HG02678 (cell line): ENCODE results near the gene XXYLT1.

ENCODE experiments used
- ATAC-seq: cut with Tn5 transposase; IDR thresholded peaks from one replicate; pipeline ENCODE4 v1.9.1; 2021; ENCODE audit warnings: mild to moderate bottlenecking, moderate library complexity; ENCODE audit not compliant: unreplicated experiment

XXYLT1 gene

DNA sequence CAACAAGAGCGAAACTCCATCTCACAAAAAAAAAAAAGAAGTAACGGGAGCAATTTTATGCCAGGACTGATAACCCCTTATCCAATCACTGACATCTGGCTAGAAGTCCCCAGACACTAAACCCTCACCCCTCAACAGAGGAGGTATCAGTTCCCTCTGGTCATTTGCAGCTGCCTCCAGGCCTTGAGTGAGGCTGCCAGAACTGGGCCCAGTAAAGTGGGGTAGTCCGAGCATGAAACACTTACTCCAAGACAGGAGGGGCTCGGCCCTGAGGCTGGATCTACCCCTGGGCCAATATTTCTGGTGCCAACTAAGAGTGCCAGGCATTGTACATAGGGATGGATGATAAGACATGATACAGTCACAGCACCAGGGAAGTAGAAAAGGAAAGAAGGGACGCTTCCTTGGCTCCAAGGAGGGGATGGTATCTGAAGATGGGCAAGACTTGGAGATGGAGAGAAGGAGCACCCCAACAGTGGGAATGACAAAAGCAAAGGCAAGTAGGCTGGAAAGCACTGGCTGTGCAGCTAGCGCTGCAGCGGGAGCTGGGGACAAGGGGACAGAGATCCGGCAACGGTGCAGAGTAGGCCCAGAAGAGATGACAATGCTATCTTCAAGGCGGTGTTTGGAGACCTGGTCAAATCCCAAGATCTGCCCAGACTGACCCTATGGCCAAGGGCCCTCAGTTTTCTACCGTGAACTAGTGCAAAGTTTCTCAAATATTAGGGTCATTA, 2.2 kb downstream of the XXYLT1 start:
- no peak for ATAC-seq

GRCh38 chr3:195267096-195267495, 3.9 kb downstream of the XXYLT1 start:
- no peak for ATAC-seq

DNA sequence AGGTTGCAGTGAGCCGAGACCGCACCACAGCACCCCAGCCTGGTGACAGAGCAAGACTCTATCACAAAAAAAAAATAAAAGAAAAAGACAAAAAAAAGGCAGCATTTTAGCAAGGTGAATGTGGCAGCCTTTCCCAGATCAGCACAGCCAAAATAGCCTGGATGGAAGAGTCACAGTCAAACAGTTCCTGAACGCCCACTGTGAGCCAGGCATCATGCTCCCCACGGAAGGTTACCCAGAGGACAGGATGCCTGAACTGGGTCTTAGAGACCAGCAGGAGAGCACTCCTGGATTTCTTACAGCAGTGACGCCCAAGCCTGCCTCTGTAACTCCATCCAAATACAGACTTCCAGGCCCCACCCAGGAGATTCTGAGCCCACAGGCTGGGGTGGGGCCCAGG, 4.5 kb downstream of the XXYLT1 start:
- no peak for ATAC-seq

DNA sequence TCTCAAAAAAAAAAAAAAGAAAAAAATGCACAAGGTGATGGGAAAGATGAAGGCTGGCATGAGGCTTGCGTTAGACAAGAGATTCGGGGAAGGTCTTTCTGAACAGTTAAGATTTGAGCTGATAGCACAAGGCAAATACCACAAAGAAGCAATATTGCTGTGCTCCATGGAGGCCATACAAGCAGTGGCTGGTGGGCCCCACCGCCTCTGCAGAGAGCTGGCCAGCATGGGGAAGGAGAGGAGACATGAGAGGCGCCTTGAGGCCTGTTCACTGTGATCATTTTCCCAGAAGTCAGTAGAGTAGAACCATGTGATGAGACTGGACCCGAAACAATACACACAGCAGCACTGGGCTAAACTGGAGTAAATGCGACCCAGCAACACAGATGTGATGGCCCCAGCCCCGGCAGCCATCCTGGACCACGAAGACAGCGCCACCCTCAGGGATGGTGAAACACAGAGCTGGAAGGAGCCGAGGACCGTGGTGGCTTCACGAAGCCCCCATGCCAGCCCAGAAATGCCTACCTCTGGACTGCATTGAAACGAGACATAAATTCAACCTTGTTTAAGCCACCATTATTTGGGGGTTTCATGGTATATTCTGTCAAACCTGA, 5.5 kb downstream of the XXYLT1 start:
- ATAC-seq = no peak

GRCh38 chr3:195263925-195264600, 6.9 kb downstream of the XXYLT1 start:
- ATAC-seq = no peak

GRCh38 chr3:195263193-195263924, 7.6 kb downstream of the XXYLT1 start:
- no peak for ATAC-seq

GRCh38 chr3:195261925-195262324, 9.0 kb downstream of the XXYLT1 start:
- no peak for ATAC-seq

- peak; percentile 3 for ATAC-seq
These were observed 10.6 kb downstream of the XXYLT1 start for GRCh38 chr3:195260280-195260905.

DNA sequence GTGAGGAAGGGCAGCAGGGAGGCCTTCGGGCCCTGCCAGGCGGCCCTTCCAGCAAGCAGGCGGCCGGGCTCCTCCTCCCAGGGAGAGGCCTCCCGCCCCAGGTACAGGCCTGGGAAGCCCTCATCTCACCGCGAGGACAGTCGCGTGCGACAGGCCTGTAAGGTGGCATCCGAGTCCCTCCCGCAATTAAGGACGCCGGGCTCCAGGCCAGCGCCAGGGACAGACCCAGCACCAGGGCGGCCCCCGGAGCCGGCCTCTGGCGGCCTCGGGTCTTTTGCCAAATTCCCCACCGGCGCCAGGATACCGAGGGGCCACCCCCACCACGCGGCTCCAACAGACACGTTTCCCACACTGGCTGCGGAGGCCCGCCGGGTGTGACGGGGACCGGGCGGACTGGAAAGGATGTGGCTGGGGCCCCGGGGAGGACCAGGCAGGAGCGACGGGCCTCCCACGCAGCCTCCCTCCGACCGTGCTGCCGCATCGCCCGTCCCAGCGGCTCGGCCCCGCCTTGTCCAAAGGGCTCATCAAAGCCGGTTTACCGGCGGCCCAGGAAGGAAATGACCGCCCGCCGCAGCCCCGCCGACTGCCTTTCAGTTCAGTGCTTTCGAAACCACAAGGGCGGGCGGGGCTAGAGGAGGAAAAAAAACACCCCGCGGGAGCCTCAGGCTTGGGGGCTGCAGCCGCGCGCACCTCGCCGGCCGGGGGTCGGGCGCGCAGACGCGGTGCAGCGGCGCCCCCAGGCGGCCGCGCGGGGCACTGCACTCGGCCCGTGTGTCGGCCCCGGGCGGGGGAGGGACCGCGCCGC, 11.3 kb downstream of the XXYLT1 start:
- peak; percentile 79 for ATAC-seq

GRCh38 chr3:195259154-195259474, 11.8 kb downstream of the XXYLT1 start:
- peak; percentile 7 for ATAC-seq

DNA sequence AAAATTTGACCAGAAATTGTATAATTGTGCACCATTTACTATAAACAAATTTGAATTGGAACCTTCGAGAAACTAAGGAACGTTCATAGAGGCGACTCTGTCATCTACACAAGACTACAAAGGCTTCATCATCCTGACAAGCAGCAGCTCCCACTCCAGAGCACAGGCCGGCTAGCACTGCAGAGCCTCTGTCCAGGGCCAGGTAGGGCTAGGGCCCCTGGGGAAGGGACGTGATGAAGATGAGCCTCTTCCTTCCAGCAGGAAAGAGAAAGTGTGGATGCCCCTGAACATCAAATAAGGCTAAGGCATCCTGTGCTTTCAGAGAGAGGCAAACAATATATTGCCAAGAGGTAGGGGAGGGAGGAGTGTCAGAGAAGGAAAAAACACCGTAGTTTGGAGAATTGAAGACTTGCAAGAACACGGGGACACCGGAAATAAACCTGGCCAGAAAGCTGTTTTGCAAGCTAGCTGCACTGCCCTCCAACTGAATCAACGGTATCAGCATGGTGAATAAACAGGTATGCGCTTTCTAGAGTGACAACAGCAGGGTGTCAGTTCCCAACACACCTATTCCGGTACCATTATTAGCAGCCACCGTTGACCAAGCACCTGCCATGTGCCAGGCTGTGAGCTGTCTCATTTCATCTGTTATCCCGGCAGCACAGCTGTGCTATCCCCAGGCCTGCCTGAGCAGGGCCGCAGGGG, 12.4 kb downstream of the XXYLT1 start:
- ATAC-seq = no peak

DNA sequence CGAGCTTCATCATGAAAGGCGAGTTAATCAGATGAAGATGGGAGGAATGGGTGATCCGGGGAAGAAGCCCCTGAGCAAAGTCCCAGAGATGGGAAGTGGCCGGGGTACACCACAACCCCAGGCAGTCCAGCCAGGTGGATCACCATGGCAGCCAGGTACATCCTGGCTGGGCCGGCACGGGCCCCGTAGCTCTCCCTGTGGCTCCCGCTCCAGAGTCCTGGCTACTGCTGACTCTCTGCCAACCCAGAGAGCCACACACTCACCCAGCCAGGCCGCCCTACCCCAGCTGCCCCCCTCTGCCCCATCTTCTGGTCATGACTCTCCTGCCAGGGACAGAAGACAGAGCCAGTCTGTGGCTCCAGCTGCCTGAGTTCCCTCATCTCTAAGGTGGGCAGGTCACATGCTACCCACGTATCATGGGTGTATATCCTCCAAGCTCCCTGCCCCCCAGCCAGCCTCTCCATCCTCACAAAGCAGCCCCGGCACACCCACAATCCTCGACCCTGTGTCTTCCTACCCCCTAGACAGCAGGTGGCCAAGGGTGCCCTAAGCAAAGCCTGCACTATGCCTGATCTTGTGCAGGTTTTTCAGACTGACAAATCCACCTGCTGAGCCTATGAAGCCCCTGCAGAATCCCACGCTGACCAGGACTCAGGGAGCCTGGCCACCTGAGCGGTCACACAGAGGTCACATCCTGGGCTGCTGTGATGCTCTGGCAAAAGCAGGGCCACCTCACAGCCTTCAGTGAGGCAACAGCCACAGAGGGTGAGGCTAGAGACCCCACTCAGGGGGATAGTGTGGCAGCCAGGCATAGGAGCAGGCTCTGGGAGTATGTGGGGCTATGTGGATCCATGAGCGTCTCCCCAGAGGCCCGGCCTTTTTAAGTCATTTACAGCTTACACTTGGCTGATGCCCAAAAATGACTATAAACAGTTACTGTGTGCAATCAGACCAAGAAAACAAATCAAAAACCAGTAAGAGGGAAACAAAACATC, 13.2 kb downstream of the XXYLT1 start:
- ATAC-seq = no peak

DNA sequence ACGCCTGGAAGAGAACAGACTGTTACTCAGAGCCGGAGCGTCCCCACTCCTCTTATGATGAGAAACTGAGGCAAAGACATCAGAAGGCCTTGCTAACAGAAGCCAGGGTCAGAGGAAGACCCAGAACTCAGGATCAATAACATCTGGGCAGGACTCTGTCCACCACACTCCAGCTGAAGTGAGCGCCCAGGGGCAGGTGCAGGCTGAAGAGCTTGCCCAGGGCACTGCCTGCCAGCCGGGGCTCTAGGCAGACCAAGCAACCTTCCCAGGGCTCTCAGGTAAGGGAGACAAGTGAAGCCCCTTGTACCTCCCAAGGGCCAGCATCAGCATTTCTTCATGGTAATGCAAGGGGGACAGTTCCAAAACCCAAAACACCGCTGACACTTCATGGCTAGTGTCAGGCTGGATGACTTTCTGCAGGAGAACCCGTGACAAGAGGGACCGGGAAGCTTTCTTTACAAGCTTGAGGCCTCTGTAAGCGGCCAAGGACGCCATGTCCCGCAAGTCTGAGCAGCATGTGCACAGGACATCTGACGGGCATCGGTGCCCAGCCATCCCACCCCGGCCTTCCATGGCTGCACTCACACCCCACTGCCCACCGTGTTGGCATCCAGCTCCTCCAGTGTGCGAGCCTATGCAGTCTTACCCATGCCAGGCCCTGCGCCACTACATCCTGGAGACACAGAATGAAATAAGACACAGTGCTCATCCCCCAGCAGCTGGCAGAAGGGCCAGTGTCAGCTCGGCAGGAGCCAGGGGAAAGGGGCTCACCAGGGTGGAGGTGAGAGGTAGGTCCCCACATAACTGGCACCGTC, 14.1 kb downstream of the XXYLT1 start:
- ATAC-seq = no peak

GRCh38 chr3:195255571-195256501, 15.1 kb downstream of the XXYLT1 start:
- no peak for ATAC-seq

- ATAC-seq = no peak
These were observed 15.8 kb downstream of the XXYLT1 start for GRCh38 chr3:195255176-195255500.

DNA sequence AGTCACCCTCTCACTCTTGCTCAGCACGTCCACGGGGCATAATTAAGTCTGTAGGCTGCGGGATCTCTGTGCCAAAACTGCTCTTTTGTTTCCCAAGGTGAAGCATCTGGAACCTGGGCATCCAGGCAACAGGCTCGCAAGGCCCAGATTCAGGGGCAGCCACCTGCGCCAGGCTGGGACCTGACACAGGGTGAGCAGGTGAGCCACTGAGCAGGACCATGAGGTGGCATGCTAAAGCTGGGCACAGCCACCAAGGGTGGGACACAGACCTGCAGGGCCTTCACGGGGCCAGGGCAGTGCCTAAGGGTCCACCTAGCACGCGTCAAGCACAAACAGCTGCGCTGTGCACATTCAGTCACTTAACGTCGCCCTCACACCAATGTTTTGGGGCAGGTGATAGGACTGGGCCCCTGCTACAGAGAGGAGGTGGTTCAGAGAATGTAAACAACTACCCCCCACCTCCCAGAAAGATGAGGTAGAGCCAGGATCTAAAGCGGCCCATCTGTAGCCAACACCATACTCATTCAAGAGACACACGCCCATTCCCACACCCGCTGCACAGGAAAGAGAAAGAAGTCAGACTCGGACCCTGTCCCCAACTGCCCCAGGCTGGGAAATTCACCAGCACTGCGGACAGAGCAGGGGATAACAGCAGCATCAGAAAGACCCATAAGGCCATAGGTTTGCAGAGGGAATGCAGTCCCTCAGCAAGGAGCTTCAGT, 16.3 kb downstream of the XXYLT1 start:
- ATAC-seq = no peak
